ENCODE data around the gene CDV3. TPM values are rescaled to one million over a fixed set of nuclear protein-coding genes. Genes with fewer than 3 reads are reported as not detected.

CDV3 gene
- total and polyA plus RNA-seq, 9 of the 15 experiments (the other 6 are each of a cell fraction or from before 2014, with no cell fraction given), result 72.3 to 273 (median 116) TPM

DNA sequence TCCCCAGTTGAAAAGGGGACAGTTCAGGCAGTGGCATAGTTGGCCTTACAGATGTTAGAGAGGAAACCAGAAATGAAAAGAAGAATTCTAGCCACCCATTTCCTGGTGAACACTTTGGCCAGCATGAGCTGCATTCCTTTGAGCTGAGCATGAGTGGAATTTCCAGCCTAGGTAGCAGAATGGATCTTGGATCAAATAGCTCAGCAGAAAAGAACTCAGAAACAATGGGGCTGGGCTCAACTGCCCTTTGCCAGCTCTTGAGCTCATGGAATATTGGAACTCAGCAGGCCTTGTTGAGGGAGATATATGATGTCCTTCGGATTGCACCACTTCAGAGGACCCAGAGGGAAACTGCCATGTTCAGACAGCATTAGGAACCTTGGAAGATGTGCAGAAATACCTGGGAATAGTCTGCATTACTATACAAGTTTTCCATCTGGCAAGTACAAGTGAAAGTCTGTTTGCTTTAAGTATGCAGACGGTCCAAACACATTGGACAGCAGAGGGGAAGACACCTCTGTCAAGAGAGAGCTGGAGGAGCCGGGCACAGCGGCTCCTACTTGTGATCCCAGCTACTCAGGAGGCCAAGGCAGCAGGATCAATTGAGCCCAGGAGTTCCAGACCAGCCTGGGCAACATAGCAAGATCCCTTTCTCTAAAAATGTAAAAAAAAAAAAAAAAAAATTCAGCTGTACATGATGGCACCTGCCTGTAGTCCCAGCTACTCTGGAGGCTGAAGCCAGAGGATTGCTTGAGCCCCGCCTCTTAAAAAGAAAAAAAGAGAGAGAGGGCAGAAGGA, 3.1 kb upstream of the CDV3 start:
- intact Hi-C loops (cut with micrococcal nuclease) (loop anchor here (10.0 kb wide), 1 partner anchor 846 kb away; the partner anchor contains the start of gene NPHP3), in situ Hi-C loops (cut with MboI) (no loop called here)
- Histone ChIP-seq H3K9ac (ENCODE audit: insufficient read depth in 1 of 2, low read depth in 2 of 2, low read length in 2 of 2) (no peak overlapping the region), H3K4me2 (ENCODE audit: insufficient read depth, low read length) (no peak overlapping the region), H3K27ac (ENCODE audit: extremely low read depth, low read depth, low read length) (no peak overlapping the region), H3K9me3 (replicated peaks; ENCODE audit: control insufficient read depth, insufficient read depth, low read depth, low read length) (no peaks in the 10 kb centered on the region), H3K9me1 (ENCODE audit: control insufficient read depth, insufficient read depth, low read length) (no peaks in the 10 kb centered on the region), H3K4me3 (no peak overlapping the region), H2AFZ (ENCODE audit: low read depth, low read length) (no peak overlapping the region), H3K79me2 (ENCODE audit: control insufficient read depth, insufficient read depth, low read length) (peaks cover 18% of the 10 kb centered on the region), H4K20me1 (replicated peaks; ENCODE audit: control insufficient read depth, insufficient read depth, low read length) (peaks cover 7% of the 10 kb centered on the region), H3K36me3 (ENCODE audit: control insufficient read depth, insufficient read depth, low read length) (peaks cover 9% of the 10 kb centered on the region; the same call in 2 of the 3 replicates), H3K4me1 (replicated peaks in 1 of 2; ENCODE audit: control insufficient read depth in 2 of 2, insufficient read depth in 2 of 2, low read length in 2 of 2) (peaks cover 7 to 15% of the 10 kb centered on the region in 2 experiments; a peak in 4 of 5 replicates), H3K27me3 (ENCODE audit: control insufficient read depth in 2 of 2, insufficient read depth in 2 of 2, low read length in 2 of 2) (no peaks in the 10 kb centered on the region)
- ATAC-seq, result no peak
- 70% methylated on average over 5 of the region's 5 CpGs for WGBS (ENCODE audit: insufficient coverage, low coverage, missing lambda C conversion rate)
- FAIRE-seq, result no peak
- DNase-seq (ENCODE audit: extremely low read depth in 1 of 4, low spot score in 3 of 4), result no peak
- ChIA-PET POLR2A (interaction anchor here (0.6 to 0.9 kb wide), 2 partner anchors 19 to 818 kb away, joined by 3 to 6 read pairs; no protein-coding TSS in a partner anchor), CTCF (ENCODE audit: low intra/inter-chr PET ratio) (no interaction called here)
- BruUV-seq (replicated peaks), result no TSS peak
- TF ChIP-seq ETV1 (tag; conservative IDR thresholded peaks at IDR 0.05; ENCODE audit: low read depth), result no peak
- TF ChIP-seq RBM17 (IDR thresholded peaks at IDR 0.05; ENCODE audit: borderline replicate concordance, low read depth, low read length), result no peak
- TF ChIP-seq, protein P1, sequence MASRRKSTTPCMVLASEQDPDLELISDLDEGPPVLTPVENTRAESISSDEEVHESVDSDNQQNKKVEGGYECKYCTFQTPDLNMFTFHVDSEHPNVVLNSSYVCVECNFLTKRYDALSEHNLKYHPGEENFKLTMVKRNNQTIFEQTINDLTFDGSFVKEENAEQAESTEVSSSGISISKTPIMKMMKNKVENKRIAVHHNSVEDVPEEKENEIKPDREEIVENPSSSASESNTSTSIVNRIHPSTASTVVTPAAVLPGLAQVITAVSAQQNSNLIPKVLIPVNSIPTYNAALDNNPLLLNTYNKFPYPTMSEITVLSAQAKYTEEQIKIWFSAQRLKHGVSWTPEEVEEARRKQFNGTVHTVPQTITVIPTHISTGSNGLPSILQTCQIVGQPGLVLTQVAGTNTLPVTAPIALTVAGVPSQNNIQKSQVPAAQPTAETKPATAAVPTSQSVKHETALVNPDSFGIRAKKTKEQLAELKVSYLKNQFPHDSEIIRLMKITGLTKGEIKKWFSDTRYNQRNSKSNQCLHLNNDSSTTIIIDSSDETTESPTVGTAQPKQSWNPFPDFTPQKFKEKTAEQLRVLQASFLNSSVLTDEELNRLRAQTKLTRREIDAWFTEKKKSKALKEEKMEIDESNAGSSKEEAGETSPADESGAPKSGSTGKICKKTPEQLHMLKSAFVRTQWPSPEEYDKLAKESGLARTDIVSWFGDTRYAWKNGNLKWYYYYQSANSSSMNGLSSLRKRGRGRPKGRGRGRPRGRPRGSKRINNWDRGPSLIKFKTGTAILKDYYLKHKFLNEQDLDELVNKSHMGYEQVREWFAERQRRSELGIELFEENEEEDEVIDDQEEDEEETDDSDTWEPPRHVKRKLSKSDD (conservative IDR thresholded peaks at IDR 0.05; ENCODE audit: low read length), result no peak
- TF ChIP-seq BRD9 (IDR thresholded peaks at IDR 0.05; ENCODE audit: low read depth, partially characterized antibody), result no peak
- TF ChIP-seq, protein P2, sequence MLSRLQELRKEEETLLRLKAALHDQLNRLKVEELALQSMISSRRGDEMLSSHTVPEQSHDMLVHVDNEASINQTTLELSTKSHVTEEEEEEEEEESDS (CRISPR knock-in tag; IDR thresholded peaks at IDR 0.05), result no peak
- TF ChIP-seq, protein P3, sequence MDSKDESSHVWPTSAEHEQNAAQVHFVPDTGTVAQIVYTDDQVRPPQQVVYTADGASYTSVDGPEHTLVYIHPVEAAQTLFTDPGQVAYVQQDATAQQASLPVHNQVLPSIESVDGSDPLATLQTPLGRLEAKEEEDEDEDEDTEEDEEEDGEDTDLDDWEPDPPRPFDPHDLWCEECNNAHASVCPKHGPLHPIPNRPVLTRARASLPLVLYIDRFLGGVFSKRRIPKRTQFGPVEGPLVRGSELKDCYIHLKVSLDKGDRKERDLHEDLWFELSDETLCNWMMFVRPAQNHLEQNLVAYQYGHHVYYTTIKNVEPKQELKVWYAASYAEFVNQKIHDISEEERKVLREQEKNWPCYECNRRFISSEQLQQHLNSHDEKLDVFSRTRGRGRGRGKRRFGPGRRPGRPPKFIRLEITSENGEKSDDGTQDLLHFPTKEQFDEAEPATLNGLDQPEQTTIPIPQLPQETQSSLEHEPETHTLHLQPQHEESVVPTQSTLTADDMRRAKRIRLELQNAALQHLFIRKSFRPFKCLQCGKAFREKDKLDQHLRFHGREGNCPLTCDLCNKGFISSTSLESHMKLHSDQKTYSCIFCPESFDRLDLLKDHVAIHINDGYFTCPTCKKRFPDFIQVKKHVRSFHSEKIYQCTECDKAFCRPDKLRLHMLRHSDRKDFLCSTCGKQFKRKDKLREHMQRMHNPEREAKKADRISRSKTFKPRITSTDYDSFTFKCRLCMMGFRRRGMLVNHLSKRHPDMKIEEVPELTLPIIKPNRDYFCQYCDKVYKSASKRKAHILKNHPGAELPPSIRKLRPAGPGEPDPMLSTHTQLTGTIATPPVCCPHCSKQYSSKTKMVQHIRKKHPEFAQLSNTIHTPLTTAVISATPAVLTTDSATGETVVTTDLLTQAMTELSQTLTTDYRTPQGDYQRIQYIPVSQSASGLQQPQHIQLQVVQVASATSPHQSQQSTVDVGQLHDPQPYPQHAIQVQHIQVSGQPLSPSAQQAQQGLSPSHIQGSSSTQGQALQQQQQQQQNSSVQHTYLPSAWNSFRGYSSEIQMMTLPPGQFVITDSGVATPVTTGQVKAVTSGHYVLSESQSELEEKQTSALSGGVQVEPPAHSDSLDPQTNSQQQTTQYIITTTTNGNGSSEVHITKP (IDR thresholded peaks at IDR 0.05; ENCODE audit: partially characterized antibody), result peak; percentile 56
- no peak for TF ChIP-seq FOXP1 (CRISPR knock-in tag; IDR thresholded peaks at IDR 0.05)
- no peak for TF ChIP-seq CHD2 (IDR thresholded peaks at IDR 0.05; ENCODE audit: low read depth, low read length)
- no peak for TF ChIP-seq TEAD1 (CRISPR knock-in tag; IDR thresholded peaks at IDR 0.05)
- no peak for TF ChIP-seq NCOA4 (IDR thresholded peaks at IDR 0.05; ENCODE audit: partially characterized antibody)
- no peak for TF ChIP-seq TBP (optimal IDR thresholded peaks at IDR 0.05; ENCODE audit: low read depth, low read length)
- TF ChIP-seq CEBPG (CRISPR knock-in tag; IDR thresholded peaks at IDR 0.05), result no peak
- no peak for TF ChIP-seq CEBPG (tag; conservative IDR thresholded peaks at IDR 0.05 in 1 of 2, IDR thresholded peaks at IDR 0.05 in 1 of 2)
- no peak for TF ChIP-seq ZNF780A (CRISPR knock-in tag; IDR thresholded peaks at IDR 0.05)
- TF ChIP-seq FOXJ2 (tag; IDR thresholded peaks at IDR 0.05), result no peak
- 0 out of 2 replicates have a peak, but pooled peaks have one; percentile 8 for TF ChIP-seq ZNF121 (CRISPR knock-in tag; conservative IDR thresholded peaks at IDR 0.05)
